HepG2 (cell line): ENCODE measurements around the gene OR1M1. TPM values are rescaled to one million over a fixed set of nuclear protein-coding genes. Genes with fewer than 3 reads are reported as not detected.

Experiments
- BATF2 ChIP-seq: sonication (generic); formaldehyde crosslinking; IDR thresholded peaks from 2 replicates; pipeline ENCODE4 v1.8.0; 2022; ENCODE audit warnings: mild to moderate bottlenecking, missing genetic modification reagents, moderate library complexity
- TFE3 ChIP-seq: IDR thresholded peaks from 2 replicates; pipeline ENCODE4 v1.6.1; 2016
- ZBTB10 ChIP-seq: sonication (generic); formaldehyde crosslinking; IDR thresholded peaks from 2 replicates; pipeline ENCODE4 v1.4.0; 2020; ENCODE audit warnings: missing genetic modification reagents, borderline replicate concordance
- ZBTB38 ChIP-seq: sonication (generic); formaldehyde crosslinking; IDR thresholded peaks from 2 replicates; pipeline ENCODE4 v1.5.1; 2020; ENCODE audit warnings: mild to moderate bottlenecking, missing genetic modification reagents
- ZNF646 ChIP-seq: sonication (generic); formaldehyde crosslinking; IDR thresholded peaks from 2 replicates; pipeline ENCODE4 v1.9.0; 2021; ENCODE audit warnings: mild to moderate bottlenecking, missing genetic modification reagents
- ZNF674 ChIP-seq: sonication (generic); formaldehyde crosslinking; IDR thresholded peaks from 2 replicates; pipeline ENCODE4 v1.5.0; 2020; ENCODE audit warnings: low read depth, mild to moderate bottlenecking, missing genetic modification reagents
- polyA plus RNA-seq, 8 experiments: library from polyadenylated mRNA; depleted of rRNA in 3 of 8; stranded (reverse) in 7 of 8; unstranded in 1 of 8; fragments of >200 nt; fragmentation: Illumina TruSeq in 4 of 8; extraction: Trizol in 4 of 8; gene quantifications; 2 replicates each; pipeline versions ENCODE4 v1.2.1 to v1.2.3, GENCODE V29; 2011 to 2016; ENCODE audit warnings: low read depth in 4 of 8, missing spikeins in 1 of 8, mixed read lengths in 1 of 8; ENCODE audit not compliant: insufficient read depth in 1 of 8
- total RNA-seq, 5 experiments: library from RNA; depleted of rRNA; stranded (reverse); fragments of >200 nt; fragmentation: Illumina TruSeq; extraction: Trizol; gene quantifications; 2 replicates each; pipeline ENCODE4 v1.2.3, GENCODE V29; 2016; ENCODE audit warnings: low read depth in 1 of 5

The OR1M1 gene
- total and polyA plus RNA-seq, 2 of the 13 experiments (the other 11 are each of a cell fraction or from before 2014, with no cell fraction given) = not detected

DNA sequence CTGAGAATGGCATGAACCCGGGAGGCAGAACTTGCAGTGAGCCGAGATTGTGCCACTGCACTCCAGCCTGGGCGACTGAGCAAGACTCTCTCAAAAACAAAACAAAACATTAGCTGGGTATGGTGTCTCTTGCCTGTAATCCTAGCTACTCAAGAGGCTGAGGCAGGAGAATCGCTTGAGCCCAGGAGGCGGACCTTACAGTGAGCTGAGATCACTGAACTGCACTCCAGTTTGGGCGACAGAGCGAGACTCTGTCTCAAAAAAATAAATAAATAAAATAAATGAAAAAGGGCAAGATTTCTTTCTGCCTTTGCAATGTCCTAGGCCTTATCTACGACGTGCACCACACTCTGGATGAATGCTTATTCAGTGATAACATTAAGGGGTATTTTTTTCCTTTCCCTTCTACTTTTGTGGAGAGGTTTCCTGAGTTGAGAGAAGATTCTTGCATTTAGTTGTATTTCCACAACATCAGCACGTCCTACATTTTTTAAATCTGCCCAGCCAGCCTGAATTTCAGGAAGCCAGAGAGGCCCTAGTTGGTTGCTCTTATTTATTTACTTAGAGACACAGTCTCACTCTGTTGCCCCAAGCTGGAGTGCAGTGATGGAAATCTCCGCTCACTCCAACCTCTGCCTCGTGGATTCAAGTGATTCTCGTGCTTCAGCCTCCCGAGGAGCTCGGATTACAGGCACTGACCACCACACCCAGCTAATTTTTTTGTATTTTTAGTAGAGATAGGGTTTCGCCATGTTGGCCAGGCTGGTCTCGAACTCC lies 26.1 kb upstream of the OR1M1 start (continued):
- TF ChIP-seq ZBTB10 (no peak), TFE3 (CRISPR knock-in tag) (no peak), ZNF674 (no peak), ZBTB38 (CRISPR knock-in tag) (no peak), BATF2 (CRISPR knock-in tag) (no peak), ZNF646 (CRISPR knock-in tag) (no peak)
